ENCODE data around the gene MEMO1. TPM values are rescaled to one million over a fixed set of nuclear protein-coding genes. Genes with fewer than 3 reads are reported as not detected.
A peak's percentile ranks its signal among the peaks of the same experiment; 100 is the strongest.

MEMO1 gene
- total RNA-seq, 1 experiment from 2014 or later, result 49.5 TPM

DNA sequence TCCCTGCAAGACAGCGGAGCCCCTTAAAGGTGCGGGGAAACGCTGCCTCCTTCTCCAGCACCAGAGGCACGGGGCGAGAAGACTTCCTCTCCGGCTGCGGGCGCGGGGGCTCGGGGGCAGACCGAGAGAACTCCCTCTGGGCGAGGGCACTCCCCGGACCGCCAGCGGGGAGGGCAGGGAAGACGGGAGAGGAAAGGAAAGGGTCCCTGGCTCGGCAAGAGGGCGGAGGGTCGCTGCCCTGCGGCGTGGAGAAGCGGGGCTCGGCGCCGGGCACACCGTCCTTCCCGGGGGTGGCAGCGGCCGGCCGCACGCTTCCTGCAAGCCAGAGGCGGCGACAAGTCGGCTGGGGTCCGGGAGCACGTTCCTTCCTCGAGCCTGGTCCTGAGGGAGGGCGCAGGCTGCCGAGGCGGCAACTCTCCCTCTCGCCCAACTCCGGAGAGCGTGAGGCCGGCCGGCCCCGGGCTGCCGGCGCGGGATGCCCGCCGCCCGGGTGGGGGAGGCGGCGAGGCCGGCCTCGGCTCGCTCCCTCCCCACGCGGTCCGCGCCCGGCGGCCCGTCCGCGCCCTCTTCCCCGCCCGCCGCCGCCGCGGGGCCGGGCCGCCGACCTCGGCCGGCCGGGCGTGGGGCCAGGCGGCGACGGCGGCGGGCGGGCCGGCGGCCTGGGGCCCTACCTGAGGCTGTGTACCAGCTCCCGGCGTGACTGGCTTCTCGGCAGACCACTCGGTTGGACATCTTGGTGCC lies 1.1 kb downstream of the MEMO1 start:
- no peaks in the 10 kb centered on the region for H3K36me3 ChIP-seq (ENCODE audit: low read depth, low read length)
- H3K4me2 ChIP-seq (ENCODE audit: low read length), result peak overlapping the region; percentile 89
- no peaks in the 10 kb centered on the region for H3F3A ChIP-seq (ENCODE audit: low read length, unreplicated experiment)
- H3K27ac ChIP-seq (ENCODE audit: low read length), result peak overlapping the region; percentile 18; the same call in 1 of the 2 replicates
- H2AFZ ChIP-seq (ENCODE audit: low read length), result peak overlapping the region; percentile 36; the same call in 1 of the 2 replicates
- H3K9me3 ChIP-seq (ENCODE audit: low read length), result no peaks in the 10 kb centered on the region
- DNase-seq (peak; percentile 23), ATAC-seq (peak; percentile 7)
- peaks cover 51% of the 10 kb centered on the region for H3K79me2 ChIP-seq (ENCODE audit: low read length)
- POLR2A ChIA-PET (ENCODE audit: unreplicated experiment), result no interaction called here
- no TSS peak for BruUV-seq (replicated peaks)
- peaks cover 46% of the 10 kb centered on the region for H4K20me1 ChIP-seq (ENCODE audit: low read length)
- no peaks in the 10 kb centered on the region for H3K9me2 ChIP-seq (replicated peaks; ENCODE audit: low read length)
- peaks cover 29% of the 10 kb centered on the region; the same call in 1 of the 2 replicates for H3K4me1 ChIP-seq (ENCODE audit: insufficient read depth, low read length)
- H3K4me3 ChIP-seq (ENCODE audit: low read length), result peak overlapping the region; percentile 98
- TF ChIP-seq EZH2 (IDR thresholded peaks at IDR 0.05; ENCODE audit: low read length, unreplicated experiment) (no peak), EZH2phosphoT487 (IDR thresholded peaks at IDR 0.05; ENCODE audit: borderline replicate concordance, low read length) (no peak)
- TF ChIP-seq, protein P1, sequence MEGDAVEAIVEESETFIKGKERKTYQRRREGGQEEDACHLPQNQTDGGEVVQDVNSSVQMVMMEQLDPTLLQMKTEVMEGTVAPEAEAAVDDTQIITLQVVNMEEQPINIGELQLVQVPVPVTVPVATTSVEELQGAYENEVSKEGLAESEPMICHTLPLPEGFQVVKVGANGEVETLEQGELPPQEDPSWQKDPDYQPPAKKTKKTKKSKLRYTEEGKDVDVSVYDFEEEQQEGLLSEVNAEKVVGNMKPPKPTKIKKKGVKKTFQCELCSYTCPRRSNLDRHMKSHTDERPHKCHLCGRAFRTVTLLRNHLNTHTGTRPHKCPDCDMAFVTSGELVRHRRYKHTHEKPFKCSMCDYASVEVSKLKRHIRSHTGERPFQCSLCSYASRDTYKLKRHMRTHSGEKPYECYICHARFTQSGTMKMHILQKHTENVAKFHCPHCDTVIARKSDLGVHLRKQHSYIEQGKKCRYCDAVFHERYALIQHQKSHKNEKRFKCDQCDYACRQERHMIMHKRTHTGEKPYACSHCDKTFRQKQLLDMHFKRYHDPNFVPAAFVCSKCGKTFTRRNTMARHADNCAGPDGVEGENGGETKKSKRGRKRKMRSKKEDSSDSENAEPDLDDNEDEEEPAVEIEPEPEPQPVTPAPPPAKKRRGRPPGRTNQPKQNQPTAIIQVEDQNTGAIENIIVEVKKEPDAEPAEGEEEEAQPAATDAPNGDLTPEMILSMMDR (conservative IDR thresholded peaks at IDR 0.05; ENCODE audit: low read depth, low read length), result no peak
- intact Hi-C loops (cut with micrococcal nuclease), result loop anchor here (2.0 to 5.0 kb wide), 3 partner anchors 29 to 122 kb away; partner anchors contain the start of gene DPY30
- peak overlapping the region; percentile 83 for H3K9ac ChIP-seq (ENCODE audit: low read length)
- CTCF ChIA-PET, result no interaction called here
- H3K27me3 ChIP-seq (ENCODE audit: low read length), result no peaks in the 10 kb centered on the region

DNA sequence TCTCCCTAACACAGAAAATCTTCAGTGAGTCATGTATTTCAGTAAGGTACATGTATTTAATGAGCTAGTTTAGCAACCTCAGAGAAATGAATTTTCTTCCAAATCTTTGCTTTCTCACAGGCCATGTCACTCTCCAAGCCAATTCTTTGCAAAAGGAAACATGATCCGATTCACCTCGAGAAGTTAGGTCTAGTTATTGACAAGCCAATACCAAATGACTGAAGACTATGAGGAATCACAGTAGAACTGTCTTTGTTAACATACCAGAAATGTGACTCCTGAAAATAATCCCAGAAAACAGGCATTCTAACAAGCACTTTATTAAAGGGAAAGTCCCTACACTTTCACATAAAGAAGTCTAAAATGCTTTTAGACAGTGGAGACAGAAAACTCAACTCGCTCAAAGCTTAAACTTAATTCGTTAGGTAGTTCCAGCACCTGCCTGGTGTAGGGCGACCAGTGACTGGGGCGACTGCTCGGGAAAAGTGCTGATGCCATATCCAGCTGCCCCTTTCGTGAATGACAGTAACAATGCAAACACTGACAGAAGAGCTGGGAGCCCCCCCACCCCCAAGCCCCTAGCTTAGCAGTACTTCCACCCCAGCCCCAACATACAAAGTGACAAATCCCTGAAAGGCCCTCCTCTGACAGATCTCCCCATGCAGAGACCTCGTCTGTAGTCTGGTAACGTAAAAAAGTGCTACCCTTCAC lies 1.8 kb downstream of the MEMO1 start:
- TSS peak; percentile 53 for BruUV-seq (replicated peaks)
- POLR2A ChIA-PET (ENCODE audit: unreplicated experiment), result interaction anchor here (0.7 to 1.0 kb wide), 3 partner anchors 10 to 143 kb away, joined by 3 to 4 read pairs (median 4); partner anchors contain the start of gene DPY30
- H4K20me1 ChIP-seq (ENCODE audit: low read length), result peaks cover 46% of the 10 kb centered on the region

More for the DNA sequence above, 1.8 kb downstream of the MEMO1 start:
- no peaks in the 10 kb centered on the region for H3K9me2 ChIP-seq (replicated peaks; ENCODE audit: low read length)
- no peak; the same call in 1 of the 2 replicates for ATAC-seq
- H3K9me3 ChIP-seq (ENCODE audit: low read length), result no peaks in the 10 kb centered on the region
- intact Hi-C loops (cut with micrococcal nuclease), result loop anchor here (2.0 to 5.0 kb wide), 3 partner anchors 30 to 122 kb away; partner anchors contain the start of gene DPY30
- peaks cover 29% of the 10 kb centered on the region; the same call in 1 of the 2 replicates for H3K4me1 ChIP-seq (ENCODE audit: insufficient read depth, low read length)
- H3F3A ChIP-seq (ENCODE audit: low read length, unreplicated experiment), result no peaks in the 10 kb centered on the region
- peak overlapping the region; percentile 98 for H3K4me3 ChIP-seq (ENCODE audit: low read length)
- peak overlapping the region; percentile 83 for H3K9ac ChIP-seq (ENCODE audit: low read length)
- H2AFZ ChIP-seq (ENCODE audit: low read length), result peak overlapping the region; percentile 36; the same call in 1 of the 2 replicates
- CTCF ChIA-PET, result no interaction called here
- H3K79me2 ChIP-seq (ENCODE audit: low read length), result peaks cover 58% of the 10 kb centered on the region
- H3K36me3 ChIP-seq (ENCODE audit: low read depth, low read length), result no peaks in the 10 kb centered on the region
- peak; percentile 71 for DNase-seq
- peak overlapping the region; percentile 18; the same call in 1 of the 2 replicates for H3K27ac ChIP-seq (ENCODE audit: low read length)
- H3K27me3 ChIP-seq (ENCODE audit: low read length), result no peaks in the 10 kb centered on the region
- TF ChIP-seq EZH2 (IDR thresholded peaks at IDR 0.05; ENCODE audit: low read length, unreplicated experiment) (no peak), EZH2phosphoT487 (IDR thresholded peaks at IDR 0.05; ENCODE audit: borderline replicate concordance, low read length) (no peak)
- TF ChIP-seq, protein P1 (conservative IDR thresholded peaks at IDR 0.05; ENCODE audit: low read depth, low read length), result no peak
- H3K4me2 ChIP-seq (ENCODE audit: low read length), result peak overlapping the region; percentile 89

All from PC-3 (cell line).